HL-60/S4 treated with retinoic acid at 250 ng/mL for 4 days and 3 days (cell line): ENCODE measurements around the gene ZFHX2.
"Not testable (repeated sequence)": the region's sequence is repeated elsewhere in the genome, so short reads cannot be mapped to it uniquely, and the experiment has no call there.

Experiments
- in situ Hi-C: fragments of 300-500 bp; cut with MboI; formaldehyde crosslinking; loops from 2 replicates; pipeline ENCODE4 v1.7.0; 2022; ENCODE audit warnings: low sequenced_read_pairs

The ZFHX2 gene

GRCh38 chr14:23551266-23552028 lies at the start of gene ZFHX2:
ZFHX2 (minus strand) TSS chr14:23551765; CDS start chr14:23535325, 16,440 bp downstream.
- in situ Hi-C loops, result loop anchor here (10.0 kb wide), 1 partner anchor 67 kb away; no protein-coding TSS in a partner anchor

- in situ Hi-C loops, result no loop called here
Observed at GRCh38 chr14:23600806-23601205, 49.2 kb upstream of the ZFHX2 start.

GRCh38 chr14:23600322-23600707 lies 48.8 kb upstream of the ZFHX2 start:
- in situ Hi-C loops, result no loop called here

DNA sequence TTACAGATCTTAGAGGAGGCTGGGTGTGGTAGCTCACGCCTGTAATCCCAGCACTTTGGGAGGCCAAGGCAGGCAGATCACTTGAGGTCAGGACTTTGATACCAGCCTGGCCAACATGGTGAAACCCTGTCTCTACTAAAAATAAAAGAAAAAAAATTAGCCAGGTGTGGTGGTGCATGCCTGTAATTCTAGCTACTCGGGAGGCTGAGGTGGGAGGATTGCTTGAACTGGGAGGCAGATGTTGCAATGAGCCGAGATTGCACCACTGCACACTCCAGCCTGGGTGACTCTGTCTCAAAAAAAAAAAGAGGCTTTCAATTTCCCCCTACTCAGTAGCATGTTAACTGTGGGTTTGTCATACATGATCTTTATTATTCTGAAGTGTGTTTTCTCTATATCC lies 42.6 kb upstream of the ZFHX2 start:
- in situ Hi-C loops, result not testable (repeated sequence)

DNA sequence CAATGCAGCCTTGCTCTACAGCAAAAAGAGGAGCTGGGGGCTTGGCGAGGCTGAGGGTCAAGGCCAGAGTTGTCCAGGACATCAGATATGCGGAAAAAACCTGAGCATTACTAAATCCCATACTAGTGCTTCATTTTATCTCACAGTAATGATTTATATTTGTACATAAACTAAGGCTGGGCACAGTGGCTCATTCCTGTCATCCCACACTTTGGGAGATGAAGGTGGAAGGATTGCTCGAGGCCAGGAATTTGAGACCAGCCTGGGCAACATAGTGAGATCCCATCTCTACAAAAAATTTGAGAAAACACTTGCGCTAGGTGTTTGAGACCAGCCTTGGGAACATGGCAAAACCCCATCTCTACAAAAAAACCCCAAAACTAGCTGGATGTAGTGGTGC lies 38.6 kb upstream of the ZFHX2 start:
- in situ Hi-C loops, result no loop called here

GRCh38 chr14:23589606-23590005 lies 38.0 kb upstream of the ZFHX2 start:
- in situ Hi-C loops, result no loop called here

- in situ Hi-C loops, result no loop called here
Observed at GRCh38 chr14:23588884-23589598, 37.5 kb upstream of the ZFHX2 start.

GRCh38 chr14:23584527-23585203 lies 33.1 kb upstream of the ZFHX2 start:
- in situ Hi-C loops, result not testable (repeated sequence)

DNA sequence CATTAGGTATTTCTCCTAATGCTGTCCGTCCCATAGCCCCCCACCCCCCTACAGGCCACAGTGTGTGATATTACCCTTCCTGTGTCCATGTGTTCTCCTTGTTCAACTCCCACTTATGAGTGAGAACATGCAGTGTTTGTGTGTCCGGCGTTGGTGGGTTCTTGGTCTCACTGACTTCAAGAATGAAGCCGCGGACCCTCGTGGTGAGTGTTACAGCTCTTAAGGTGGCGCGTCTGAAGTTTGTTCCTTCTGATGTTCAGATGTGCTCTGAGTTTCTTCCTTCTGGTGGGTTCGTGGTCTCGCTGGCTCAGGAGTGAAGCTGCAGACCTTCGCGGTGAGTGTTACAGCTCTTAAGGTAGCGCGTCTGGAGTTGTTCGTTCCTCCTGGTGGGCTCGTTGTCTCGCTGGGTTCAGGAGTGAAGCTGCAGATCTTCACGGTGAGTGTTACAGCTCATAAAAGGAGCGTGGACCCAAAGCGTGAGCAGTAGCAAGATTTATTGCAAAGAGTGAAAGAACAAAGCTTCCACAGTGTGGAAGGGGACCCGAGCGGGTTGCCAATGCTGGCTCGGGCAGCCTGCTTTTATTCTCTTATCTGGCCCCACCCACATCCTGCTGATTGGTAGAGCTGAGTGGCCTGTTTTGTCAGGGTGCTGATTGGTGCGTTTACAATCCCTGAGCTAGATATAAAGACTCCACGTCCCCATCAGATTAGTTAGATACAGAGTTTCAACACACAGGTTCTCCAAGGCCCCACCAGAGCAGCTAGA lies 32.4 kb upstream of the ZFHX2 start:
- in situ Hi-C loops, result not testable (repeated sequence)

- in situ Hi-C loops, result no loop called here
Observed at GRCh38 chr14:23582906-23583760, 31.6 kb upstream of the ZFHX2 start.

- in situ Hi-C loops, result no loop called here
Observed at GRCh38 chr14:23580948-23581281, 29.4 kb upstream of the ZFHX2 start.

DNA sequence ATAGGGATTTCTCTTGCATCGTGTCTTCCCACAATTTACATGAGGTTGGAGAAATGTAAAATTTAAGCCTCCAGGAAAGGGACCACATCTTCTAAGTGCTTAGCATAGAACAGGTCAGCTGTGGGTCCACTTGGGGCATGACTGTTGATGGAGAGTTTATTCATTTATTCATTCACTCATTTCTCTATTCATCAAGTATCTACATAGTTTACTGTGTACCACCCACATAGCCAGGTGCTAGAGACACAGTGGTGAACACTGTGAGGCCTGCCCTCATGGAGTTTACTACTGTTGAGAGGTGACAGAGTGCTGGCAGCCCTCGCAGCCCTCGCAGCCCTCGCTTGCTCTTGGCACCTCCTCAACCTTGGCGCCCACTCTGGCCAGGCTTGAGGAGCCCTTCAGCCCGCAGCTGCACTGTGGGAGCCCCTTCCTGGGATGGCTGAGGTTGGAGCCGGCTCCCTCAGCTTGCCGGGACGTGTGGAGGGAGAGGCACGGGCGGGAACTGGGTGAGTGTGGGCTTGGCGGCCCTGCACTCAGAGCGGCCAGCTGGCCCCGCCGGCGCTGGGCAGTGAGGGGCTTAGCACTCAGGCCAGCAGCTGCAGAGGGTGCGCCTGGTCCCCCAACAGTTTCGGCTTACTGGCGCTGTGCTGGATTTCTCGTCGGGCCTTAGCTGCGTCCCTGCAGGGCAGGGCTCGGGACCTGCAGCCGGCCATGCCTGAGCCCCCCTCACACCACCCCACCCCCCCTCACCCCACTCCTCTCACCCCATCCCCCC lies 28.8 kb upstream of the ZFHX2 start:
- in situ Hi-C loops, result no loop called here

DNA sequence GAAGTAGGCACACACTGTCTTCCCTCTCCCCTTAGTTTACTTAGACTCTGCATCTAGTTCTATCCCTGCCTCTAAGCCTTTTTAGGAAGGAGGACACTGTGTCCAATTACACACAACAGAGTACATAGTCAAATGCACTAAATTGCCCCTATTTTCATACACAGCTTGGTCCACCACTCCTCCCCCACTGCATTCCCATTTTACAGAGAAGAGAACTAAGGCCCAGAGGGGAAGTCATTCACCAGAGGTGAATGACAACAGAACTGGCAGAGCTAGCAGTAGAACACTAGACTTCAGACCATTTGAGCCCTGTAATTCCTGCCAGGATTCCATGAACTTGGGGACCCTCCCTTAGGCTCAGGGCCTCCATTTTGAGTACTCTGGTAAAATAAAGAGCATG lies 28.2 kb upstream of the ZFHX2 start:
- in situ Hi-C loops, result no loop called here

DNA sequence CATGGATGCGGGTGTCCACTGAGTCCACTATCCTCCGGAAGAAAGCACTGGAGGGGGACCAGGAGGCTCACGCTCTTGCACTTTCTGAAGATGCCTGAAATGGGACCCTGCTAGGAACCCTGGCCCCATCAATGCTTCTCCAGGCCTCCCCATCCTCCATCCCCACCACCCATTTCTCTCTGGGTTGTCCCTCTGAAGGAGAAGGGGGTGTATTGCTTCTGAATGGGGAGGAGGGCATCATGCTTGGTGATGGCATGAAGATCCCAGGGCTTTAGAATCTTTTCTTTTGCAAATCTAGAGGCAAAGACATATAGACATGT lies 27.7 kb upstream of the ZFHX2 start:
- in situ Hi-C loops, result no loop called here

- in situ Hi-C loops, result no loop called here
Observed at GRCh38 chr14:23578560-23579310, 27.2 kb upstream of the ZFHX2 start, which contains the start of gene JPH4. JPH4 (minus strand) TSS chr14:23578790; CDS start chr14:23577453, 1,337 bp downstream.

DNA sequence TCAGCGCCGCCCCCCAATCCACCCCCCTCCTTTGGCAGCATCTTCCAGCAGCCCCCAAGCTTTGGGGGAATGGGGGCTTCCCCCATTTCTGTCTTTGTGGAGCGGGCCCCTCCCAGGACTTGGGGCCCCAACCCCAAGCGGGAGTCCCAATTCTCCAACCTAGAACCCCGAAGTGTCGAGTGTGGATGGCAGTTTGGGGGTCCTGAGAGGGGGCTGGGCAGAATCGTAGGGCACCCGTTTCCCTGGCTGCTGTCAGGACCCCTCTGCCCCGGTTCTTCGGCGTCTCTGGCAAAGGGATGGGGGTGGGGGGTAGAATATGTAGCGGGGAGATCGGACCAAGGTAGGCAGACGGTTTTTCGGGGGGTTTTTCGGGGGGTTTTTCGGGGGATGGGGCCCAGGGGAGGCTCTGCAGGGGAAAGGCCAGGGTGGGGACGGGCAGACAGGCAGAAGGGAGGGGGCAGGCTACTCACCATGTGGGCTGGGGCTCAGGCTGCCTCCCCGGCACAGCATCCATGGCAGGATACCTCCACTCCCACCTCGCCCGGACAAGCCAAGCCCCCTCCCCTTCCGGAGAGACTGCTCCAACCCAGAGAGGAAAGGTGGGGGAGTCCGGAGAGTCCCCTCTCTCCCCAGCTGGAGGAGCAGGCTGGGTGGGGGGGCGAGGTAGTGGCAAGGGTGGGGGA lies 26.3 kb upstream of the ZFHX2 start:
- in situ Hi-C loops, result no loop called here

DNA sequence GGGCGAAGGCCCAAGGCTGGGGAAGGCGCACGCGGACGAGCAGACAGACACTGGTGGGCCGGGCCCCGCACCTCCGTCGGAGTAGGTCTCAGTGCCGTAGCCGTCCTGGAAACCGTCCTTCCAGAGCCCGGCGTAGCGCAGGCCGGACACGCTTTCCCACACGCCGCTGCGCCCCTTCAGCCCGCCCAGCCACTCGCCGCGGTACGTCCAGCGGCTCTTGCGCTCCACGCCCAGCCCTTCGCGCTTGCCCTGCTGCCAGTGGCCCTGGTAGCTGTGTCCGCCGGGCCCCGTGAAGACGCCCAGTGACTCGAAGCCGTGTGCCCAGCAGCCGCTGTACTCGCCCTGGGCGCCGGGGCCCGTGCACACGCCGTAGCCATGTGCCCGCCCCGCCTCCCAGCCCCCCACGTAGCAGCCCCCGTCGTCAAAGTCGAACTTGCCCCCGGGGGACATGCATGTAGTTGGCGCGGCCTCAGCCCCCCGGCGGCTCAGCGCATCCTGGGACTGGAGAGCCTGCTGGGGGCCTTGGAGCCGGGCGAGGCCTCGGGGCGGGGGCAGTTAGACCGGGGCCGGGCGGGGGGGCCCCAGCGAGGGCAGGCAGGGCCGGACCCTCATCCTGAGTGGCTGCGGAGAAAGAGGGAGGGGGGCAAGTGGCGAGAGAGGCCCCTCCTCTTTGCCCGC lies 25.6 kb upstream of the ZFHX2 start:
- in situ Hi-C loops, result no loop called here
